ENCODE measurements around the gene ACP2.
"Not testable (repeated sequence)": the region's sequence is repeated elsewhere in the genome, so short reads cannot be mapped to it uniquely, and the experiment has no call there.

DNA sequence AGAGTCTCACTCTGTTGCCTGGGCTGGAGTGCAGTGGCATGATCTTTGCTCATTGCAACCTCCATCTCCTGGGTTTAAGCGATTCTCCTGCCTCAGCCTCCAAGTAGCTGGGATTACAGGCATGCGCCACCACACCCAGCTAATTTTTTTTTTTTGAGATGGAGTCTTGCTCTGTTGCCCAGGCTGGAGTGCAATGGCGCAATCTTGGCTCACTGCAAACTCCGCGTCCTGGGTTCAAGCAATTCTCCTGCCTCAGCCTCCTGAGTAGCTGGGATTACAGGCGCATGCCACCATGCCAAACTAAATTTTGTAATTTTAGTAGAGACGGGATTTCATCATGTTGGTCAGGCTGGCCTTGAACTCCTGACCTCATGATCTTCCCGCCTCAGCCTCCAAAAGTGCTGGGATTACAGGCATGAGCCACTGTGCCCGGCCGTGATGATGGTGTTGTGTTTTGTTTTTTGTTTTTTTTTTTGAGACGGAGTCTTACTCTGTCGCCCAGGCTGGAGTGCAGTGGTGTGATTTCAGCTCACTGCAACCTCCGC, 40.5 kb downstream of the ACP2 start:
- TF ChIP-seq NFRKB (IDR thresholded peaks at IDR 0.05); FOXK2 (IDR thresholded peaks at IDR 0.05); FOXA1 (IDR thresholded peaks at IDR 0.05); CTBP1 (IDR thresholded peaks at IDR 0.05; ENCODE audit: borderline replicate concordance); SP1 (IDR thresholded peaks at IDR 0.05): not testable (repeated sequence)
